Activated T-helper 9 cell treated with anti-CD3 and anti-CD28 coated beads, Interleukin-2, amount 50 U/mL, for 16 hours (primary cell): Measurements from ENCODE around the gene OR10J5.
"Not testable (repeated sequence)": the region's sequence is repeated elsewhere in the genome, so short reads cannot be mapped to it uniquely, and the experiment has no call there.

ENCODE experiments used
- DNase-seq: peaks from one replicate; pipeline ENCODE4 v3.0.0-alpha.2; 2020; ENCODE audit warnings: low read depth

Gene OR10J5, protein sequence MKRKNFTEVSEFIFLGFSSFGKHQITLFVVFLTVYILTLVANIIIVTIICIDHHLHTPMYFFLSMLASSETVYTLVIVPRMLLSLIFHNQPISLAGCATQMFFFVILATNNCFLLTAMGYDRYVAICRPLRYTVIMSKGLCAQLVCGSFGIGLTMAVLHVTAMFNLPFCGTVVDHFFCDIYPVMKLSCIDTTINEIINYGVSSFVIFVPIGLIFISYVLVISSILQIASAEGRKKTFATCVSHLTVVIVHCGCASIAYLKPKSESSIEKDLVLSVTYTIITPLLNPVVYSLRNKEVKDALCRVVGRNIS

GRCh38 chr1:159535907-159536306, at the start of gene OR10J5:
TSS of gene OR10J5 (minus strand) at chr1:159536007. CDS start at chr1:159536007, 0 bp downstream.
- DNase-seq: no peak

GRCh38 chr1:159584536-159584935, 48.7 kb upstream of the OR10J5 start:
- no peak for DNase-seq

GRCh38 chr1:159581422-159581821, 45.6 kb upstream of the OR10J5 start:
- no peak for DNase-seq

DNA sequence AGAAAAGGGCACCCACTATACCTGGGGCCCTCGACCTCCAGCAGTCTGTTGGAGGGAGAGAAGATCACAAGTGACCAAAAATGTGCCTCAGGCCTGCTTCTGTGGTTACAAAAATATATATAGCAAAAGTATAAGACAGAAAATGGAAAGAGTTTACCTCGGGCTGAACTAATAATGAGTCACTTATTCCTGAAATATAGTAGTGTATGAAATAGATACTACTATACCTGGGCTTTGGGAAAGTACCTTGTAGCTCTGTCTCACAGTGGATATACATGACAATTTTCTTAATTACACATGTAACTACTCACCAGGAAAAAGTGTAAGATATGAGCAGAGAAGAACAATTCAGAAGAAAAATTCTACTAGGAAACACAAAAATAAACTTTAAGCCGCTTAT, 44.5 kb upstream of the OR10J5 start:
- DNase-seq: no peak

GRCh38 chr1:159577446-159577845, 41.6 kb upstream of the OR10J5 start:
- DNase-seq: no peak

DNA sequence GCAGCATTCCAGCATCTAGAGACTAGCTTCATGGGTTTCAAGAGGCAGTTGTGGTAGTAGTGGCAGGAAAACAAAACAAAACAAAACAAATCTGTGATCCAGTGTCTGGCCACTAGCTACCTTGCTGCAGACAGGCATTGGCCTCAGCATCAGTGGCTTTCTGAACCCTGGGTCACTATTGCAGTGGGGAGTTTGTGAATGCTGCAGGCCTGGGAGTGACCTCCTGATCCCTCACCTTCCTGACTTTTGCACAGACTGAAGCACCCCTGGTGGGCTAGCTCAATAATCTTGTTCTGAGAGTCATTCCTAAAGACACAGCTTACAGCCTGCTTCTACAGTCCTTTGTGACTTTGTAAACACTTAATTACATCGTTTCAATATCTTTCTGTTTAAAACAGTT, 26.9 kb upstream of the OR10J5 start:
- DNase-seq: no peak

DNA sequence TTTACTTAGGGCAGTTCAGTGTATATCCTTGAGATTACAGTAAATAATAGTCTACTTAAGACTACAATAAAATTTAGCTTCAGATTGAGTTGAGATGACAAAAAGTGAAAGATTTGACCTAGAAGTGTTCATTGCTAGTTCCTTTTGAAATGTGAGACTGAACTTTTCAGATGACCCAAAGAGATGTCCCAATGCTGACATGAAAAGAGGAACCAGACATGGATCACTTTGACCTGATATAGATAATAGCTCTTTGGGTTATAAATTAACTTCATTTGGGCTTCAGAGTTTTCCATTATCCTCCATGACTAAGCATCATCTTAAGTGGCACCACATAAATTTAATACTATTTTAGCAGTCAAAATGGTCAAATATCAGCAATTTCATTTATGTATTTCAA, 25.7 kb upstream of the OR10J5 start:
- DNase-seq: no peak

DNA sequence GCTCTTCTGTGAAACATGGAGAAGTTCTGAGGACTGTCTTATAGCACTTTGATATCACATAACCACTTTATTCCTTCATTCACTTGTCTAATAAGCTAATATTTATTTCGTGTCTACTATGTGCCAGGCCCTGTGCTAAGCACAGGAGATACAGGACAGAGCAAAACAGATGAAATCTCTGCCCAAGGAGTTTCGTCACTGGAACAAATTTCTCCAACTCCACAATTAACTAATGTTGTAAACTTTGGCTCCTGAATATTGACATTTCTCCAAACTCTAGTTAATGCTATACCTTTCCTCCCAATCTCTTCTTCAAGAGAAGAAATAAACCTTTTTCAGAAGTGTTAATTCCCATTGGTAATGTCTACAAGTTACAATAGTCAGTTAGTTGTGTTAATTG, 24.8 kb upstream of the OR10J5 start:
- DNase-seq: no peak

DNA sequence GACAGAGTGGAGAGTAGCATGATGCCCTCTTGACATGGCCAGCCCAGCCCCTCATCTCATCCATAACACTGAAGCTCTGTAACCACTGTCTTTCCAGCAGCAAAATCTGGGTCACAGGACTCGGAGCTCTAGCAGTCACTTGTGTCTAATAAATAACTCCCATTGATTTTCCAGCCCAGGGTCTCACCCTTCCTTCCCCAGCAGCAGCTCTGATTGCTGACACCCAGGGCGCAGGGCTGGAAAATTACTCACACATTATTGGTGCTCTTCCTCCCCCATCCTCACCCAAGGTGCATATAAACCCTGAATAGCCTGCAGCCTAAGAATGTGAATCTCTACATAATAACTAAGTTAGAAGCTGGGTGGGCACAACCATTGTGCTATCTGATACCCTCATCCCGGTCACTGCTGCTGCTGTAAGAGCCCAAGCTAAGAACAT, 21.1 kb upstream of the OR10J5 start:
- DNase-seq: no peak

- no peak for DNase-seq
These were observed 18.9 kb upstream of the OR10J5 start for GRCh38 chr1:159554696-159555095.

GRCh38 chr1:159554261-159554660, 18.5 kb upstream of the OR10J5 start:
- DNase-seq: no peak

GRCh38 chr1:159548126-159548525, 12.3 kb upstream of the OR10J5 start:
- DNase-seq: no peak

DNA sequence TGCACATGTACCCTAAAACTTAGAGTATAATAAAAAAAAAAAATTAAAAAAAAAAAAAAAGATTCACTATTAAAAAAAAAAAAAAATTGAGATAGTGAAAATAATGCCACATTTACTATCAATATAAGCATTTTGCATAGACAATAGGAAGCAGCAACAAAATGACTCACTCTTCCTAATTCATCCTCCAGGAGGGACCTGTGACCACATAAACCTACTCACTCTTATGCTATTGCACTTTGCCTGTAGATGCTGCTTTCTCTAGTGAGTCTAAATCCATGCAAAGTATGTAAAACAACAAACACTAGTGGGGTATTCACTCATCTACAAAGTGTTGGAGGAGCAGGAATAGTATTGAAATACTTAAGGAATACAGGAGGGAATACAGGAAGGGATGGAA, 2.9 kb downstream of the OR10J5 start:
- DNase-seq: no peak

DNA sequence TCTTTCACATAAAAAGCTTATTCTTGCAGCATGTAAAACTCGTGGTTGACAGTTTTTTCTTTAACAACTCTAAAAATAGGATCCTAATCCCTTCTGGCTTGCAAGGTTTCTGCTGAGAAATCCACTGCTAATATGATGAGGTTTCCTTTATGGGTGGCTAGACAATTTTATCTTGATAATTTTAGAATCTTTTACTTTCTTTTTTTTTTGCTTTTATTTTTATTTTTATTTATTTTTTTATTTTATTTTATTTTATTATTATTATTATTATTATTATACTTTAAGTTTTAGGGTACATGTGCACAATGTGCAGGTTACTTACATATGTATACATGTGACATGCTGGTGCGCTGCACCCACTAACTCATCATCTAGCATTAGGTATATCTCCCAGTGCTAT, 11.0 kb downstream of the OR10J5 start:
- not testable (repeated sequence) for DNase-seq

GRCh38 chr1:159510229-159510541, 25.6 kb downstream of the OR10J5 start:
- no peak for DNase-seq

- no peak for DNase-seq
These were observed 26.2 kb downstream of the OR10J5 start for GRCh38 chr1:159509440-159510228.

- no peak for DNase-seq
These were observed 26.9 kb downstream of the OR10J5 start for GRCh38 chr1:159508951-159509350.

- DNase-seq: no peak
These were observed 30.1 kb downstream of the OR10J5 start for GRCh38 chr1:159505676-159506075.

DNA sequence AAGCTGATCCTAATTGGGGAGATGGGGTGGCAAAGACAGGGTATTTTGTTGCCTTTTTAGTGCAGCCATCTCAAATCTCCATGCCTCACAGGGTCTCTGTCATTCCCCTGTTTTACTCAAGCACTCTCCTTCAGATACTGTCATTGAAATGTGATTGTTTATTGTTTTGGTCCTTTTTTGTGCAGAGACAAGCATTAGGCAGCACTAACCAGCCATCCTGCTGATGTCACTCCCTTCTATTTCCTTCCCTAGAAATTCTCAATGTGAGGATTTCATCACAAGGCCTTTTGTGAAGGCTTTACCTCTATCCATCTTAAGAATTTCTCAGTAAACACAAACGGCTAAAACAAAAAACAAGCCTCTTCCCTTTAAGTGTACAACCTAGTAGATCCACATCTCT, 34.7 kb downstream of the OR10J5 start:
- DNase-seq: no peak

DNA sequence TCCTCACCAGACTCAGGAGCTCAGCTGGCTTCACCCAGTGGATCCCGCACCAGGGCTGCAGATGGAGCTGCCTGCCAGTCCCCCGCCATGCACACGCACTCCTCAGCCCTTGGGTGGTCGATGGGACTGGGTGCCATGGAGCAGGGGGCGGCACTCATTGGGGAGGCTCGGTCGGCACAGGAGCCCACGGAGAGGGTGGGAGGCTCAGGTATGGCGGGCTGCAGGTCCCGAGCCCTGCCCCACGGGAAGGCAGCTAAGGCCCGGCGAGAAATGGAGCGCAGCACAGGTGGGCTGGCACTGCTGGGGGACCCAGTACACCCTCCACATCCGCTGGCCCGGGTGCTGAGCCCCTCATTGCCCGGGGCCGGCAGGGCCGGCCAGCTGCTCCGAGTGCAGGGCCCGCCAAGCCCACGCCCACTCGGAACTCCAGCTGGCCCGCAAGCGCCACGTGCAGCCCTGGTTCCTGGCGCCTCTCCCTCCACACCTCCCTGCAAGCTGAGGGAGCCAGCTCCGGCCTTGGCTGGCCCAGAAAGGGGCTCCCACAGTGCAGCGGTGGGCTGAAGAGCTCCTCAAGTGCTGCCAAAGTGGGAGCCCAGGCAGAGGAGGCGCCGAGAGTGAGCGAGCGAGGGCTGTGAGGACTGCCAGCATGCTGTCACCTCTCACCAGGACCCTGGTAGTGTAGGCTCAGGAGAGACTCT, 41.1 kb downstream of the OR10J5 start:
- not testable (repeated sequence) for DNase-seq

DNA sequence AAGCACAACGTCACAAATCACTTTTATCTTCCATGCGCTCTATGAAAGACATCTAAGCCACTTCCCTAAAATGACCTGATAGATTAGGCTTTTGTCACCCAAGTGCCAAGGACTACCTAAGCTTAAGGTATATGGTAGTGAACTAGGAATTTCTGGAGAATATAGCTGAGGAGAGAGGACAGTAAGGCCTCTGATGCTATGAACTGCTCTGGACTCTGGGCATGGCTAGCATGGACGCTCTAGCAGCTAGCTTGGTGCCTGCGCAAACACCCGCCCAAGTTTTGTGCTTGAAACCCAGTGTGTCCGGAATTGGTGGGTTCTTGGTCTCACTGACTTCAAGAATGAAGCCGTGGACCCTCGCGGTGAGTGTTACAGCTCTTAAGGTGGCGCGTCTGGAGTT, 42.5 kb downstream of the OR10J5 start:
- no peak for DNase-seq

GRCh38 chr1:159492575-159493323, 43.1 kb downstream of the OR10J5 start:
- DNase-seq: no peak
